ENCODE data around the gene ZNF625.

The ZNF625 gene

DNA sequence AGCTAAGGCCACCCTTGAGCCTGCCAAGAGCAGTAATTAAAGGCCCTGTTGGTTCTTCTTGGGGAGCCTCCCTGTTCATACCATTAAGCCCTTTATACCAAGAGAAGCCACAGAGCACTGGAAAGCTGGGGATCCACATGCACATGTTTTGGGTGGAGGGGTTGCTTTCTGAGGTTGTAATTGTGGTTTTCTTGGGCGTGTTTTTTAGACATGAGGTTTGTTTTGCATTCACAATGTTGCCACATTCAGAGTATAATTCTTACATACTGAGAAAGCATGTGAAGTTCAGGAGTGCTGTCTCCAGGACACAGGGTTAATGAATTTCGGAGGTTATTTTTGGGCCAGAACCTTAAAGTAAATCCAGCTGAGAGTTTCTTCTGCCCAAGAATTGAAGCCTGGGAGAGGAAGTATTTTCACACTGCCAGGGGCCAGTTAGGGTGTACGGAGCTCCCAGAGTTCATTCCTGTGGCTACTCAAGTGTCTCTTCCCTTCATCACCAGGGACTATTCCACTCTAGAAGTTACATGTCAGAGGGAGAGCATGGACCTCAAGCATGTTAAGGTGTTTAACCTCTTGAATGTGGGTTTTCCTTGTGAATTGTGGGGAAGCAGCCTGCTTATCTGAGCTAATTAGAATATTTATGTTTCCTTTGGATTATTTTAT is 43.4 kb upstream of the ZNF625 start:
- peaks cover 4% of the 10 kb centered on the region; the same call in 1 of the 2 replicates for H3K9me3 ChIP-seq (ENCODE audit: insufficient read depth, low read depth, low read length)
- H3K4me3 ChIP-seq (ENCODE audit: low read length, poor library complexity, severe bottlenecking): no peak overlapping the region

DNA sequence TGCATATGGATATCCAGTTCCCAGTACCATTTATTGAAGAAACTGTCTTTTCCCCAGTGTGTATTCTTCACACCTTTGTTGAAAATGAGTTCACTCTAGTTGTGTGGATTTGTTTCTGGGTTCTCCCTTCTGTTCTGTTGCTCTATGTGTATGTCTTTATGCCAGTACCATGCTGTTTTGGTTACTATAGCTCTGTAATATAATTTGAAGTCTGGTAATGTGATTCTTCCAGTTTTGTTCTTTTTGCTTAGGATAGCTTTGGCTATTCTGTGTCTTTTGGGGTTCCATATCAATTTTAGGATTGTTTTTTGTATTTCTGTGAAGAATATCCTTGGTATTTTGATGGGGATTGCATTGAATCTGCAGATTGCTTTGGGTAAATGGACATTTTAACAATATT is 41.6 kb upstream of the ZNF625 start:
- Histone ChIP-seq H3K9me3 (ENCODE audit: insufficient read depth, low read depth, low read length) (peaks cover 4% of the 10 kb centered on the region; the same call in 1 of the 2 replicates), H3K4me3 (ENCODE audit: low read length, poor library complexity, severe bottlenecking) (no peak overlapping the region), H3K4me1 (ENCODE audit: insufficient read depth, low read length, poor library complexity, severe bottlenecking) (peaks cover 10% of the 10 kb centered on the region), H4K20me1 (ENCODE audit: insufficient read depth, low read length, poor library complexity, severe bottlenecking) (no peaks in the 10 kb centered on the region), H3K36me3 (ENCODE audit: insufficient read depth, low read length) (no peaks in the 10 kb centered on the region), H3F3A (ENCODE audit: low read depth) (no peaks in the 10 kb centered on the region), H2AFZ (ENCODE audit: low read length) (no peak overlapping the region), H3K9ac (ENCODE audit: low read depth, low read length, poor library complexity, severe bottlenecking) (no peak overlapping the region), H3K9me2 (replicated peaks; ENCODE audit: low read depth, low read length) (no peaks in the 10 kb centered on the region), H3K4me2 (ENCODE audit: low read depth, low read length, poor library complexity, severe bottlenecking) (no peak overlapping the region), H3K27me3 (ENCODE audit: insufficient read depth, low read length, poor library complexity, severe bottlenecking) (no peaks in the 10 kb centered on the region), H3K79me2 (ENCODE audit: insufficient read depth, low read length) (no peaks in the 10 kb centered on the region)
- no peak for TF ChIP-seq EZH2phosphoT487 (IDR thresholded peaks at IDR 0.05; ENCODE audit: borderline replicate concordance)
- TF ChIP-seq, protein P1, sequence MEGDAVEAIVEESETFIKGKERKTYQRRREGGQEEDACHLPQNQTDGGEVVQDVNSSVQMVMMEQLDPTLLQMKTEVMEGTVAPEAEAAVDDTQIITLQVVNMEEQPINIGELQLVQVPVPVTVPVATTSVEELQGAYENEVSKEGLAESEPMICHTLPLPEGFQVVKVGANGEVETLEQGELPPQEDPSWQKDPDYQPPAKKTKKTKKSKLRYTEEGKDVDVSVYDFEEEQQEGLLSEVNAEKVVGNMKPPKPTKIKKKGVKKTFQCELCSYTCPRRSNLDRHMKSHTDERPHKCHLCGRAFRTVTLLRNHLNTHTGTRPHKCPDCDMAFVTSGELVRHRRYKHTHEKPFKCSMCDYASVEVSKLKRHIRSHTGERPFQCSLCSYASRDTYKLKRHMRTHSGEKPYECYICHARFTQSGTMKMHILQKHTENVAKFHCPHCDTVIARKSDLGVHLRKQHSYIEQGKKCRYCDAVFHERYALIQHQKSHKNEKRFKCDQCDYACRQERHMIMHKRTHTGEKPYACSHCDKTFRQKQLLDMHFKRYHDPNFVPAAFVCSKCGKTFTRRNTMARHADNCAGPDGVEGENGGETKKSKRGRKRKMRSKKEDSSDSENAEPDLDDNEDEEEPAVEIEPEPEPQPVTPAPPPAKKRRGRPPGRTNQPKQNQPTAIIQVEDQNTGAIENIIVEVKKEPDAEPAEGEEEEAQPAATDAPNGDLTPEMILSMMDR (conservative IDR thresholded peaks at IDR 0.05; ENCODE audit: low read length): no peak

More for the DNA sequence above, 43.4 kb upstream of the ZNF625 start:
- Histone ChIP-seq H3K36me3 (ENCODE audit: insufficient read depth, low read length) (no peaks in the 10 kb centered on the region), H3K27me3 (ENCODE audit: insufficient read depth, low read length, poor library complexity, severe bottlenecking) (no peaks in the 10 kb centered on the region), H4K20me1 (ENCODE audit: insufficient read depth, low read length, poor library complexity, severe bottlenecking) (no peaks in the 10 kb centered on the region), H3K4me2 (ENCODE audit: low read depth, low read length, poor library complexity, severe bottlenecking) (no peak overlapping the region), H3F3A (ENCODE audit: low read depth) (no peaks in the 10 kb centered on the region), H3K9me2 (replicated peaks; ENCODE audit: low read depth, low read length) (no peaks in the 10 kb centered on the region), H3K79me2 (ENCODE audit: insufficient read depth, low read length) (no peaks in the 10 kb centered on the region), H3K9ac (ENCODE audit: low read depth, low read length, poor library complexity, severe bottlenecking) (no peak overlapping the region), H2AFZ (ENCODE audit: low read length) (no peak overlapping the region), H3K4me1 (ENCODE audit: insufficient read depth, low read length, poor library complexity, severe bottlenecking) (peaks cover 10% of the 10 kb centered on the region)
- TF ChIP-seq, protein P1 (conservative IDR thresholded peaks at IDR 0.05; ENCODE audit: low read length): no peak
- TF ChIP-seq EZH2phosphoT487 (IDR thresholded peaks at IDR 0.05; ENCODE audit: borderline replicate concordance): no peak

DNA sequence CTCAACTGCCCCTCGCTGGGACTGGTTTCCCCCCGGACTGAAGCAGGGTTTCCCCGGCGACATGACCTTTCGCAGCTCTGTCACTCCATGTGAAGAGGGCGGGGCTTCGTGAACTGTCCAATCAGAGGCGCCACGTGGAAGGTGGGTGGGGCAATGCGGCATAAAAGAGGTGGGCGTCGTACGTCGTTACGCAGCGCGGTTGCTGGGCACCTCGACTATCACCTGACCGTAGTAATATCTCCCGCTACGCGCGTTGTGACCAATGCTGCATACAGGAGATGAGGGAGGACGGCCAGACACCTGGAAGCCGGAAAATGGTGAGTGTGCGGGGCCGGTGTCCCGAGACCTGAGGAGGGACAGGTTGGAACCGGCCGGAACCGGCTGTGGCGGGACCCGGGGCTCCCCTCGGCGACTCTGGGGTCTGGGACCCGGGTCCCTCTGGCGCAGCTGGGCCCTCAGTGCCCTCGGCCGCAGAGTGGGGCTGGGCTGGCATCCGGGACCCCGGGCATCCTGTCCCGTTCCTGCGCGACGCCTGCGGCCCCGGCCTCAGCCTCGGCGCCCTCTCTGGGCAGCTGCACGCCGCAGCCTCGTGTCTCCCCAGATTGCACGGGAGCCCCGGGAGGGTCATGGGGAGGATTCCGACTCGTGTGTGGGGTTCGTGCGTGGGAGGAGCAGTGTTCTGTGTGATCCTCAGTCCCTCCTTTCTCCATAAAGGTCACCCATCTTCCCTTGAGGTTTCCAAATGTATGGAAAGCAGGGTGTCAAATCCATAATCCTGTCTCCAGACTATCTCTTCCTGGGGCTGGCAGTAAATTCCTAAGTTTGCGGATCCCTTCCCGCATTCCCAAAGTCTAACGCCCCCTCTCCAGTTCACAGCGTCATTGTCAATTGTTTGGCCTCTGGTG is 38.5 kb upstream of the ZNF625 start:
- H3F3A ChIP-seq (ENCODE audit: low read depth): no peaks in the 10 kb centered on the region
- H3K4me3 ChIP-seq (ENCODE audit: low read length, poor library complexity, severe bottlenecking): no peak overlapping the region
- H4K20me1 ChIP-seq (ENCODE audit: insufficient read depth, low read length, poor library complexity, severe bottlenecking): no peaks in the 10 kb centered on the region
- H3K27me3 ChIP-seq (ENCODE audit: insufficient read depth, low read length, poor library complexity, severe bottlenecking): no peaks in the 10 kb centered on the region
- H3K79me2 ChIP-seq (ENCODE audit: insufficient read depth, low read length): no peaks in the 10 kb centered on the region
- H3K9me3 ChIP-seq (ENCODE audit: insufficient read depth, low read depth, low read length): peaks cover 4% of the 10 kb centered on the region; the same call in 1 of the 2 replicates
- TF ChIP-seq, protein P1 (conservative IDR thresholded peaks at IDR 0.05; ENCODE audit: low read length): no peak
- no peak for TF ChIP-seq EZH2phosphoT487 (IDR thresholded peaks at IDR 0.05; ENCODE audit: borderline replicate concordance)
- no peak overlapping the region for H3K4me2 ChIP-seq (ENCODE audit: low read depth, low read length, poor library complexity, severe bottlenecking)
- H3K4me1 ChIP-seq (ENCODE audit: insufficient read depth, low read length, poor library complexity, severe bottlenecking): peaks cover 5% of the 10 kb centered on the region
- no peak overlapping the region for H2AFZ ChIP-seq (ENCODE audit: low read length)
- H3K9me2 ChIP-seq (replicated peaks; ENCODE audit: low read depth, low read length): no peaks in the 10 kb centered on the region
- no peak overlapping the region for H3K9ac ChIP-seq (ENCODE audit: low read depth, low read length, poor library complexity, severe bottlenecking)
- peaks cover 18% of the 10 kb centered on the region; the same call in 1 of the 2 replicates for H3K36me3 ChIP-seq (ENCODE audit: insufficient read depth, low read length)

Data from Loucy (cell line).